Stimulated activated CD8-positive, alpha-beta memory T cell treated with anti-CD3 and anti-CD28 coated beads, Interleukin-7, amount 100 ng/mL, for 4 hours (primary cell): ENCODE measurements around the gene DENND4B.
"Not testable (repeated sequence)": the region's sequence is repeated elsewhere in the genome, so short reads cannot be mapped to it uniquely, and the experiment has no call there.

Experiments used
- DNase-seq, 2 donors: peaks; one replicate each; pipeline ENCODE4 v3.0.0-alpha.2; 2020; ENCODE audit warnings: low read depth in 2 of 2

The DENND4B gene

DNA sequence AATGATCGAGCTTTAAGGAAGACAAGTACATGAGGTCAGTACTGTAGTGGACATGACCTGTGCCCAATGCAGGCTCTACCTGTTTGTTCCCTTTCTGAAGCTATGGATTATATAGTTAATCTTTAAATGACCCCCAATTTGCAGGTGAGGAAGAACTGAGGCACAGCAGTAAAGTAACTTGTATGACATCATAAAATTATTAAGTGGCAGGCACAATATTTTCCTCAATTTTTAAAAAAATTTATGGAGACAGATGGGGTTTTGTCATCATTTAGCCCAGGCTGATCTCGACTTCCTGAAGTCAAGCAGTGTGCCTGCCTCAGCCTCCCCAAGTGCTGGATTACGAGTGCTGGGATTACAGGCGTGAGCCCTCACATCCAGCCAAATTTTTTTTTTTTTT lies 20.1 kb downstream of the DENND4B start:
- no peak for DNase-seq

DNA sequence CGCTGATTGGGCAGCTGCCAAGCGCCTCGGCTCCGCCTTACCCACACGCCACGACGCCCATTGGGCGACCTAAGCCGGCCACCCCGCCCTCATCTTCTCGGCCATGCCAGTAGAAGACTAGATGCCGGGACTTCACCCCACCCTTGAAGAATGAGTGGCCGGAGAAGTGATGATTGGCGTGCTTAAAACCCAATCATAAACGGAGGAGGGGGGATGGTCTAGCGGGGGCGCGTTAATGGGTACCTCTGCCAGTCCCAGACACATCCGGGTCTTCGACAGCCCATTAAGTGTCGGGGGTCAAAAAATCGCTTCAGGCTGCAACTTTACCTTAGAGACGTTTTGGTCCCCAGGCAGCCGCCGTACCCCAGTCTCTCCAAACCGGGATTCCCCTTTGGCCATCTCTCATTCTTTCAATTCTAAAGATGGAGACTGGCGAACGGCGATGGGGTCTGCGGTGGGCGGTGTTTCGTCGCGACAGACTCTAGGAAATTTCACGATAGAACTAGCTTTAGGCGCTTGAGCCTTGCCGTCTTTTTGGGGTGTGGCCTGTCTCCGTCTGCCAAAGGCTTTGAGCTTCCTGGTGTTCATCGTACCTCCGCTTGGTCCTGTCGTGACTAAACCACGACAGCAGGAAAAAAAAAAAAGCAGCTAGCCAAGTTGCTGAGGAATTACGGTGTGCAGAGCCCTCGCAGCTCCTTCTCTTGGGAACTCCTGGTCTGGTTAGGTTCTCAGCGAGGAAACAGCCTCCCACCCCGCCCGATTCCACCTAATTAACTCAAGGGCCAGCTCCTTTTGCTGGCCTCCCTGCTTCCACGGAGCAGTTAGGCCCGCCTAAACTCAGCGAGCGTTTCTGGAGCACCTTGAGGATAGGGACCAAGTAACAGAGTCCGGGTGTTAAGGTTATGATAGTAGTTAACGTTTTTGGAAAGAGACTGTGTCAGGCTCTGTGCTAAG lies 23.3 kb downstream of the DENND4B start, which contains the start of gene GATAD2B:
GATAD2B (minus strand) TSS at position 1 of the 954 bp plus-strand sequence. CDS start 94,625 bp downstream, outside the sequence.
- peak; percentile 98 to 99 for DNase-seq

DNA sequence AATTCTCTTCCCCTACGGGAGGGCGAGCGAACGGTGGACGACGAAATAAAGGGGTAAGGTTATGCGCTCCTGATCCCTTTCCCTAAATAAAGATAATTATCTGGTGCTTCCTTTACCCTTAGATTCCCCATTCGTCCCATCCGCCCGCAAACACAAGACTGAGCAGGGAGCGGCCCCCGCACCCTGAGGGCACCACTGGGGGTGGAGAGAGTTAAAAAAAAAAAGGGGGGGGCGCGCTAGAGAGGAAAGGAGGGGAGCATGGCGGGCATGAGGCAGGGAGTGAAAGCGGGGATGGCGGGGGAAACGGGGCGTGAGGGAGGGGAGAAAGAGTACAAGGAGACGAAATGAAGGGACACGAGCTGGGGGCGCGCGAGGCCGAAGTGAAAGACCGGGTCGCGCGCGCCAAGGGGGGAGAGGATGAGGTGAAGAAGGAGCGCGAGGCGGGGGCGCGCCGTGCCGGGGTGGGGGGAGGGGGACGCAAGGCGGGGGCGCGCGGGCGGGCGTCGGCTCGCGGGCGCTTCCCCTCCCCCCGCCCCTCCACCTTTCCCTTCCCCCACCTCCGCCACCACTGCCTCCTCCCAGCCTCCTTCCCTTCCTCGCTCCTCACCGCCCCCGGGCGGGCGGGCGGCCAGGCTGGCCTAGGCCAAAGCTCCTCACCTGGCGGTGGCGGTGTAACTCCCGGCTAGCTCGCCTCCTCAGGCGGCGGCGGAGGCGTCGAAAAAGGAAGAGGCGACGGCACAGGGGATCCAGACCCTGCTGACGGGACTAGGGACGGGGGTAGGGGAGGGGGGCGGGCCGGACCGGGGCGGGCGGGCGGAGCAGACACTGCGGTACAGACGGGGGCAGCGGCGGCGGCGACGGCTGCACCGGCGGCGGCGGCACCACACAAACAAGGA lies 24.2 kb downstream of the DENND4B start:
- peak in 1 of 2 donors; percentile 21 for DNase-seq

DNA sequence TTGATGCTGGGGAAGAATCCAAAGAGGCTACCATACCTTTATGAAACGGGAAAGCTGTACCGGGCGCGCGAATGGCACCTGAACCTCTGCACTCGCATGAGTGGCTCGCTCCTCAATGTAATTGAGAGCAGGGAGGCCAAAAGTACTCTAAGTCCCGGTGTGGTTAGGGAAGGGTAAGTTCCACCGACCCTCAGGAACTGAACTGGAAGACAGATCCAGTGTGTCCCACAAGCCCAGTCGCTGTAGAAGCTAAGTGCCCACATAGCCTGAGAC lies 24.8 kb downstream of the DENND4B start:
- DNase-seq = no peak

DNA sequence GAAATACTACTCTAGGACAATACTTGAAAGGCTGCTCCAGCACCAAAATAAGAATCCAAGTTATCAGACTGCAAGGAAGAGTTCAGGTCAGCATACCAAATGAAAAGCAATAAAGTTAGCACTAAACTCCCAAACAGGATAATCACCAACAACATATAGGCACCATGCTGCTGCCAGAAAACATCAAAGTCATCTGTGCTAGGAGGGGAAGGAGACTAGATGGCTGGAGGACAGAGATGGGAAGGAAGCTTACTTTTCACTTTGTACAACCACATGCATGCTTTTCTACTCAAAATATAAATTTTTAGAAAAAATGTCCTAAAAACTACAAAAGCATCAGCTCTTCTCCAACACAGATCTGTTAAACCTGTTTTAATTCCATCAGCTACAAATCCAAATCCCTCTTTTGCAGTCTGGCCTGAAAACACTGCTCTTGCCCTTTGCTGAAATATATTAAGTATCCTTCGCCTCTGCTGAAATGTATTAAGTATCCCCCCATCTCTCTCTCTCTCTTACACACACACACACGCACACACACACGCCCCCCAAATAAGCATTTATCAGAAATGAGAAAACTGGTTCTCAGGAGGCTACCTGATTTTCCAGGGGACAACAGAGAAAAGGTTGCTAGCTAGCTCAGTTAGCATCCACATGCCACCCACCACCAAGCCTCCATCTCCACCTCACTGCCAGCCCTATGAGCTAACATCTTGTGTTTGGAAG lies 25.3 kb downstream of the DENND4B start:
- DNase-seq = no peak

DNA sequence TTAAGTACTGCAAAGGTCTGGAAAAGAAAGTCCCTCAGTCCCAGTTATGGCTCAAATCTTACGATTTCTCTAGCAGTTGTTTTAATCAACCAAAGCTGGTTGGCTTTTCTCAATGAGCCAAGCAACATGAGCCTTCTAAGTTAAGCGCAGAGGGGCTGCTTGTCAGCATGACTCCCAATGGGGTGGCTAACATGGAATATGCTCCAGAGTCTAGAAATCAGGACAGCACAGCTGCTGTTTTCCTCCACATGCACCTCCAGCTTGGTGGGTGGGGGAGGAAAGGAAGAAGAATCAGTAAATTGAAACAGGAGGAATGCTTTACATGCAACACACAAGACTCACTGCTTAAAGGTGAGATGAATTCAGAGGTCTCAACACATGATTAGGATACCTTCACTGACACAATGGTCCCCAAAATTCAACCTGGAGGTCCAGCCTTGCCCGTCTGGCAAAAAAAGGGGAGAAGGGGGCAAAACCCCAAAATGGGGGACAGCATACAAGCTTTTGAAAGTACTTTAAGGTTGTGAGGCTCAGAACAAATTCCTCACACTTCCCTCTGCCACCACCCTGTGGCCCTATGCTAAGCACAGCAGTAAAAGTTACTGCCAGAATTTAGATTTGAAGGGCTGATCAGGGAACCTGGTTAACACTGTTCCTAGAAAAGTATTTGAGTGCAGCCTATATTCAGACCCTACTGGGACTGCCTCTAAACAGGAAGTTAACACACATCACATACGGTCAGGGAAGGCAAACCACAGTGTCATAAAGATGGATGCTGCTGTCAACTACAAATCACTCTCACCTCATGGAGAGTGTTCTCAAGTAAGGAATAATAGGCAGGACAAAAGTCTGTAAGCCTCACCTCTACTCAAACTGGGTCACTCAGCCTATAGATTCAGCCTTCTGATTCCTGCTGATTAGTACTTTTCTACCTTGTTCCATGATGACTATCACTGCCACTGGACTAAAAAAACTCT lies 26.4 kb downstream of the DENND4B start:
- DNase-seq = no peak

DNA sequence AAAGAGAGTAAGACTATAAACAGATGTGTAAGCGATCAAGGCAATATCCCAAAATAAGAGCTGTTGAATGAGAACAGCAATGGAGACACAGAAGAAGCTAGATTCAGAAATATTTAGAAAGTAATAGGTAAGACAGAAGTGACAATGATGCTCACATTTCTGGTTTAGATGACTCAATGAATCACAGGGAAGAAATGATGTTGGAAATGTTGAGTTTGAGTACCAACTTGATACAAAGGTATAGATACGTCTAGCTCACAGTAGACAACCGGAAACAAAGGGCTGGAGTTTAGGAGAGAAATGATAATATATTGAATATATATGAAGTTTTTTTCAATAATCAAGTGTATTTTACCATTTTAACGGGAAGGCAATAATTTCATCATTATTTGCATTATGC lies 30.2 kb downstream of the DENND4B start:
- no peak for DNase-seq

DNA sequence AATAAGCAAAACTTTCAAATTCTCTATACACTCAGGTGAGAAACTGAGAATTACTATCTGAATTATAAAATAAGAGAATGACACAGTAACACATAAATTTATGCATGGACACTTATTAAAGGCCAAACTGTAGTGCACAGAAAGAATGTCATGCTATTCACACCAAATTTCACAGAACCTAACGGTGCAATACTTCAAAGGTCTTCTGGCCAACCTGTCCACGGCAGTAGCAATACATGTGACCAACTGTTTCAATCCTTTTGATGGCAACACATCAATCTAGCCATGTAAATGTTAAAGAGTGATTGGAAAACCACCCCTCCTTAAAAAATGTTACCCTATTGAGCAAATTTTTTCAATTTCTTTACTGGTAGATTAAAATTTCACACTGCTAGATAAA lies 34.2 kb downstream of the DENND4B start:
- no peak for DNase-seq

DNA sequence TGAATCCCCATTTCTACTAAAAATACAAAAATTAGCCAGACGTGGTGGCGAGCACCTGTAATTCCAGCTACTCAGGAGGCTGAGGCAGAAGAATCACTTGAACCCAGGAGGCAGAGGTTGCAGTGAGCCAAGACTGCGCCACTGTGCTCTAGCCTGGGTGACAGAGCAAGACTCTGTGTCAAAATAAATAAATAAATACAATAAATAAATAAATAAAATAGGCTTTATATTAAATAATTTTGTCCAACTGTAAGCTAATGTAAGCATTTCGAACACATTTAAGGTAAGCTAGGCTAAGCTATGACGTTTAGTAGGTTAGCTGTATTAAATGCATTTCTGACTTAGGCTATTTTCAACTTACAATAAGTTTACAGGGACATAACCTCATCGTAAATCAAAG lies 36.0 kb downstream of the DENND4B start:
- DNase-seq = not testable (repeated sequence)

DNA sequence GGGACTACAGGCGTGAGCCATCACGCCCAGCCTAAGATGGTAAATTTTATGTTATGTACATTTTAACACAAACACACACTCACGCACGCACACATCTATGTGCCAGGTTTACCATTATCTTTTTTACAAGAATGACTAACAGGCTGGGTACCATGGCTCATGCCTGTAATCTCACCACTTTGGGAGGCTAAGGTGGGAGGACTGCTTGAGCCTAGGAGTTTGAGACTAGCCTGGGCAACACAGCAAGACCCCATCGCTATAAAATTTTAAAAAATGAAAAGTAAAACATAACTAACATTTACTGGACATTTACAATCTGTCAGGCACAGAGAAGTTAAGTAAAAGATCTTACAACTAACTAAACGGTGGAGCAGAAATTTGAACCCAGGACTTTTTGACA lies 38.4 kb downstream of the DENND4B start:
- no peak for DNase-seq

DNA sequence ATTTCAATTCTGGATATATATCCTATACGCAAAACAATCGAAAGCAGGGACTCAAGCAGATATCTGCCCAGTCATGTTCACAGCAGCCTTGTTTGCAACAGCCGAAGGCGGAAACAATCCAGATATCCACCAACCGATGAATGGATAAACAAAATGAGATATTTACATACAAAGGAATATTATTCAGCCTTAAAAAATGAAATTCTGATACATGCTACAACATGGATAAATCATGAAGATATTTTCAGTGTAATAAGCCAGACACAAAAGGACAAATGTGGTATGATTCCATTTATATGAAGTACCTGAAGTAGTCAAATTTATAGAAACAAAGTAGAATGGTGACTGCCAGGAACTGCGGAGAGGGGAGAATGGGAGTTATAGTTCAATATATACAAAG lies 39.4 kb downstream of the DENND4B start:
- no peak for DNase-seq

DNA sequence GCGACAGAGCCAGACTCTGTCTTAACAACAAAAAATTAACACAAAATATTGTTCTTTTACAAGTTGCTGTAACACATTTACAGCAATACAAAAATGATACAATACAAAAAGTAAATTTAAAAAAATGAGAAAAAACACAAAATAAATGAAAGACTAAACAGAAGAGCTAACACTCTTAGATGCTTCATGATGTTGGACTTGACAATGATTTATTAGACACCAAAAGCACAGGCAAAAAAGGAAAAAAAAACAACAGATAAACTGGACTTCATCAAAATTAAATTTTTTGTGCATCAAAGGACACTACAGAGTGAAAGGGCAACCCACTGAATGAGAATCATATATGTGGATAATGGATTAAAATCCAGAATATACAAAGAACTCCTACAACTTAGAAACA lies 40.1 kb downstream of the DENND4B start:
- DNase-seq = no peak

DNA sequence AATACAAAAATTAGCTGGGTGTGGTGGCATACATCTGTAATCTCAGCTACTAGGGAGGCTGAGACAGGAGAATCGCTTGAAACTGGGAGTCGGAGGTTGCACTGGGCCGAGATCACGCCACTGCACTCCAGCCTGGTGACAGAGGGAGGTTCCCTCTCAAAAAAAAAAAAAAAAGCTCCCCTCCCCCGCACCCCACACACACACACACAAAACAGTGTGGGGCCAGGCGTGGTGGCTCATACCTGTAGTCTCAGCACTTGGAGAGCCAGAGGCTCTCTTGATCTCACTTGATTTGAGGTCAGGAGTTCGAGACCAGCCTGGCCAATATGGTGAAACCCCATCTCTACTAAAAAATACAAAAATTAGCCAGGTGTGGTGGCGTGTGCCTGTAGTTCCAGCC lies 40.6 kb downstream of the DENND4B start:
- DNase-seq = not testable (repeated sequence)

DNA sequence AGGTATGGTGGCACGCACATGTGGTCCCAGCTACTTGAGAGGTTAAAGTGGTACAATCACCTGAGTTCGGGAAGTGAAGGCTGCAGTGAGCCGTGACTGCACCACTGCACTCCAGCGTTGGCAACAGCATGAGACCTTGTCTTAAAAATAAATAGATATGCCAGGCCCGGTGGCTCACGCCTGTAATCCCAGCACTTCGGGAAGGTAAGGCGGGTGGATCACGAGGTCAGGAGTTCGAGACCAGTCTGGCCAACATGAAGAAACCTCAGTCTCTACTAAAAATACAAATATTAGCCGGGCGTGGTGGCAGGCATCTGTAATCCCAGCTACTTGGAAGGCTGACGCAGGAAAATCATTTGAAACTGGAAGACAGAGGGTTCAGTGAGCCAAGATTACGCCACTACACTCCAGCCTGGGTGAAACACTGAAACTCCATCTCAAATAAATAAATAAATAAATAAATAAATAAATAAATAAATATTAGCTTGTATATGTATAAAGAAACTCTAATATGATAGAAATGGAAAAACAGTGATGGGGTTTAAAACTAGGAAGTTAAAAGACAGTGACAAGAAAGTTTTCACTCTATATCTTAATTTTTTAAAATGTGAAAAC lies 42.6 kb downstream of the DENND4B start:
- DNase-seq = no peak

DNA sequence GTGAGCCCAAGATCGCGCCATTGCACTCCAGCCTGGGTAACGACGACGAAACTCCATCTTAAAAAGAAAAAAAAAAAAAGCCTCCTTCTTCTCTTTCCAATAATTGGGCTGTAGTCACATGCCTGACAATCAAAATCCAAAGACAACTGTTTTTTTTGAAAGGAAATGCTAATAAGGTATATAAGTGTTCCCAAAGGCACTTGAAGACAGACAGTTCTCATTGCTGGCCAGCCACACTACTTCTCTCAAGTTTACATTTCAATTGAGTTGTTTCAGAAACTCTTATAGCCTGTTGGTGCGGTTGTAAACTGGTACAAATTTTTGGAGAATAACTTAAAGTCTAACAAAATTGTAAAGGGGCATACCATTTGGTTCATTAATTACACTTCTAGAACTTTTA lies 47.0 kb downstream of the DENND4B start:
- no peak for DNase-seq

DNA sequence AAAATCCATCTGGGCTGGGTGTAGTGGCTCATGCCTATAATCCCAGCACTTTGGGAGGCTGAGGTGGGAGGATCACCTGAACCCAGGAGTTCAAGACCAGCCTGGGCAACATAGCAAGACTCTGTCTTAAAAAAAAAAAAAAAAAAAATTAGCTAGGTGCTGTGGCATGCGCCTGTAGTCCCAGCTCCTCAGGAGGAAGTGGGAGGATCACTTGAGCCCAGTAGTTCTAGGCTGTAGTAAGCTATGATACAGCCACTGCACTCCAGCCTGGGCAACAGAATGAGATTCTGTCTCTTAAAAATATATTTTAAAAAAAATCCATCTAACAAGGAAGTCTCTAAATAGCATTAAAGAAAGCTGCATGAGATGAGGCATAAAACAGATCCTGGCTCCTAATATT lies 50.7 kb downstream of the DENND4B start:
- DNase-seq = not testable (repeated sequence)

DNA sequence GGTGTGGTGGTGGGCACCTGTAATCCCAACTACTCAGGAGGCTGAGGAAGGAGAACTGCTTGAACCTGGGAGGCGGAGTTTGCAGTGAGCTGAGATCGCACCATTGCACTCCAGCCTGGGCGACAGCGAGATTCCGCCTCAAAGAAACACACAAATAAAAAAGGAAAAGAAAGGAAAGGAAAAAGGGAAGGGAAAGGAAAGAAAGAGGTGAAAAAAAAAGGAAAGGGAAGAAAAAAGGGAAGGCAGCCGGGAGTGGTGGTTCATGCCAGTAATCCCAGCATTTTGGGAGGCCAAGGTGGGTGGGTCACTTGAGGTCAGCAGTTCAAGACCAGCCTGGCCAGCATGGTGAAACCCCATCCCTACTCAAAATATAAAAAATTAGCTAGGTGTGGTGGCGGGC lies 55.5 kb downstream of the DENND4B start:
- DNase-seq = not testable (repeated sequence)

DNA sequence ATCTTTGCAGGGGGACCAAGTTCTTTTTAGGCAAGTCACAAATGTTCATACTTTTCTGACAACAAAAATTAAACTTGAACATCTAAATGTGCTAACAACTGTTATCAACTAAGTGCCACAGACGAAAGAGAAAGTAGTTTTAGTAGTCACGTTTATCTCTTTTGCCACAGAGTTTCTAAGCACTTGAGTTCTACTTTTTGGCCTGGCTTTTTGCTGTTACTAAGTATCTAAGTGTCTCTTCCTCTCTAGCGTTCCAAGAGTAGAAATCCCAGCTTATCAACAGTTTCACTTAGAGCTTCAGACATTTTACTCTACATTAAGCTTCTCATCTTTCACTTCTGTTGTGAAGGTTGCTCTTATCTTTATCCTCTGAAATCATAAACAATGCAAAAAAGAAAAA lies 58.0 kb downstream of the DENND4B start:
- DNase-seq = no peak

DNA sequence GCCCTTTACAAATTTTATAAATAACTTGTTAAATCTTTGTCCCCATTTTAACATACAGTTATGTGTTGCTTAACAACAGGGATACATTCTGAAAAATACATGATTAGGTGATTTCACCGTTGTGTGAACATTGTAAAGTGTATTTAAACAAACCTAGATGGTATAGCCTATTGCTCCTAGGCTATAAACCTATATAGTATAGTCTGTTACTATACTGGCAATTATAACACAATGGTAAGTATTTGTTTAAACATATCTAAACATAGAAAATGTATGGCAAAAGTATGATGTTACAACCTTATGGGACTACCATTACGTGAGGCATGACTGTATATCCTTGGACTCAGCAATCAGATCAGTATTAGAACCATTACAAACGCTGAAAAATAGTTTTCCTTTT lies 60.4 kb downstream of the DENND4B start:
- DNase-seq = no peak

DNA sequence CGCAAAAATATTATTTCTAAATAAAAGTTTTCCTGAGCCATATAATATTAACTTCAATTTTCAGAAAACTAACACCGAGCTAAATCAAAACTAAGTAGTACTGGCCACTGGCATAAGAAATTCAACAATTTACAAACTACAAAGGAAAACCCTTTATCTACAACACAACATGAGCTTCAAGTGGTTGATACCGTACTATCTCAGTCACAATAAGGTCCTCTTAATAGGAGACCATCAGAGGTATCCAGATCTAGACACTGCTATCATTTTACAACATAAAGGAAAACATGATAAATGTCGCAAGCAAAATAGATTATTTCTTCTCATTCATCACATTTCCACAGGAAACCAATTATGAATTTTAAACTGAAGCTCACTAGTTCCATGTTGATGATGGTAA lies 63.3 kb downstream of the DENND4B start:
- DNase-seq = no peak
